Measurements from ENCODE around the gene UNK. TPM values are rescaled to one million over a fixed set of nuclear protein-coding genes. Genes with fewer than 3 reads are reported as not detected.

The UNK gene
- total and polyA plus RNA-seq, 2 donors (not counting 3 experiments of a cell fraction or from before 2014, with no cell fraction given): 18.0 to 23.2 TPM

DNA sequence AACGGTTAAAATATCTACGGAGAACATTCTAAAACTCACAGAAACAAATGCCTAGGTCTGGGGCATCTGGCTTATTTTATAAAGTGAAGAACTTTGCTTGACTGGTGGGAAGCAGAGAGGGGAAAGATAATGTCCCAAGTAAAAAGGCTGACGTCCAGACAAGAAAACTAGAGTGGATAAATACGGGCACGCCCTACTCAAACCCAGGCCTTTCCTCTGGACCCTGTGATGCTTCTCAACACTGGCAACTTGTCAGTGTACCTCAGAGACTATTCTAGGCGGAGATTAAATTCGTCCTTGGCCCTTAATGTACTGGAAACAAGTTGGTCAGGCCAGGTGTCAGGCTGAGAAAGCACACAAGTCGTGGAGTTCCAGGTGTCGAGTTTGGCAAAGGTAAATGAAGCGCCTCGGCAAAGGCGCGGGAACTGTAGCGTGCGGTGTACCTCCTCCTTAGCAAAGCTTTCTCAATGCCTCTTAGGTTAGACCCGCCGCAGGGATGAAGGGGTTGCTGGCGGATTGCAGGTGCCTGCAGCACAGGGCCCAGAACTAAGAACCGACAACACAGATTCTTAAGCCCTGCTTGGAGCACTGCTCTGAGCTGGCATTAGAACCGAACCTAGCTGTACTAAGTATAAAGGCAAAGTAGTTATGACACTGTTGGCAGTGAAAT, 668 bp upstream of the UNK start:
- BruUV-seq (replicated peaks): no TSS peak
- no peaks in the 10 kb centered on the region for H3K36me3 ChIP-seq (ENCODE audit: control insufficient read depth in 2 of 2, extremely low read depth in 1 of 2, insufficient read depth in 2 of 2, low read length in 2 of 2)
- H4K20me1 ChIP-seq (replicated peaks; ENCODE audit: control insufficient read depth, extremely low read depth, insufficient read depth, low read length): no peaks in the 10 kb centered on the region
- peak overlapping the region; percentile 6 for H2AFZ ChIP-seq (ENCODE audit: low read depth, low read length)
- intact Hi-C loops (cut with micrococcal nuclease): loop anchor here (1.0 to 2.0 kb wide), 4 partner anchors 71 to 195 kb away; partner anchors contain the start of genes ACOX1, TEN1 and WBP2
- H3K79me2 ChIP-seq (ENCODE audit: control insufficient read depth, insufficient read depth, low read length): peaks cover 25% of the 10 kb centered on the region
- H3K9ac ChIP-seq (replicated peaks; ENCODE audit: extremely low read depth, insufficient read depth, low read length): peak overlapping the region; percentile 83
- H3K9me1 ChIP-seq (replicated peaks; ENCODE audit: control insufficient read depth, extremely low read depth, insufficient read depth, low read length): no peaks in the 10 kb centered on the region
- H3K27me3 ChIP-seq (ENCODE audit: control insufficient read depth in 2 of 2, insufficient read depth in 2 of 2, low read length in 2 of 2): no peaks in the 10 kb centered on the region
- TF ChIP-seq, protein P1, sequence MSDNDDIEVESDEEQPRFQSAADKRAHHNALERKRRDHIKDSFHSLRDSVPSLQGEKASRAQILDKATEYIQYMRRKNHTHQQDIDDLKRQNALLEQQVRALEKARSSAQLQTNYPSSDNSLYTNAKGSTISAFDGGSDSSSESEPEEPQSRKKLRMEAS (IDR thresholded peaks at IDR 0.05; ENCODE audit: insufficient read depth, insufficient read length): no peak
- TF ChIP-seq POLR2A (IDR thresholded peaks at IDR 0.05; ENCODE audit: low read depth, low read length): no peak
- no peak for TF ChIP-seq GATA2 (IDR thresholded peaks at IDR 0.05; ENCODE audit: insufficient read depth, insufficient read length, low read depth, low read length)
- no peak for TF ChIP-seq EZH2 (IDR thresholded peaks at IDR 0.05; ENCODE audit: borderline replicate concordance, low read depth, low read length, severe bottlenecking)
- TF ChIP-seq POLR2AphosphoS5 (IDR thresholded peaks at IDR 0.05; ENCODE audit: insufficient read depth, low read depth, low read length): no peak
- no peak for TF ChIP-seq CTCF (IDR thresholded peaks at IDR 0.05; ENCODE audit: extremely low read depth in 1 of 2, insufficient read depth in 1 of 2, low read depth in 1 of 2, low read length in 2 of 2)
- no peak for TF ChIP-seq MYC (IDR thresholded peaks at IDR 0.05; ENCODE audit: low read depth, low read length)
- no peak for TF ChIP-seq JUN (IDR thresholded peaks at IDR 0.05; ENCODE audit: borderline replicate concordance, insufficient read depth, insufficient read length, low read depth)
- no peak for TF ChIP-seq FOS (IDR thresholded peaks at IDR 0.05; ENCODE audit: borderline replicate concordance, insufficient read depth, low read length)
- H3K4me2 ChIP-seq (ENCODE audit: insufficient read depth, low read length): peak overlapping the region; percentile 50
- FAIRE-seq: peak; percentile 4
- dilution Hi-C loops (cut with MboI; ENCODE audit: extremely low pct_ligation_motif_present, low sequenced_read_pairs): no loop called here
- H3K27ac ChIP-seq (ENCODE audit: insufficient read depth, low read depth, low read length): peak overlapping the region; percentile 52
- H3K9me3 ChIP-seq (replicated peaks; ENCODE audit: control insufficient read depth, insufficient read depth, low read length): no peaks in the 10 kb centered on the region
- ChIA-PET POLR2A (interaction anchor here (0.8 to 1.4 kb wide), 4 partner anchors 8 to 71 kb away, joined by 3 to 8 read pairs (median 4); partner anchors contain the start of gene WBP2), CTCF (interaction anchor here (0.6 to 5.7 kb wide), 31 partner anchors 8 to 398 kb away, joined by 3 to 73 read pairs (median 5); partner anchors contain the start of genes FBF1, GALK1, TRIM47 and TRIM65)
- H3K4me1 ChIP-seq (ENCODE audit: control insufficient read depth, extremely low read depth, insufficient read depth, low read length): peaks cover 29% of the 10 kb centered on the region
- DNase-seq (ENCODE audit: low read depth, low spot score): no peak
- peak overlapping the region in 2 of 3 experiments; percentile 6 to 24 for H3K4me3 ChIP-seq (replicated peaks in 1 of 3; ENCODE audit: insufficient read depth in 1 of 3, low read depth in 1 of 3, low read length in 3 of 3)
